IMR-90 (cell line): Measurements from ENCODE around the gene EMILIN2. TPM values are rescaled to one million over a fixed set of nuclear protein-coding genes. Genes with fewer than 3 reads are reported as not detected.

Experiments
- ATAC-seq: fragments of 200-7000 bp; cut with Tn5 transposase; 2 replicates; pipeline ENCODE4 v1.9.1; 2020; ENCODE audit warnings: low read depth, mild to moderate bottlenecking, moderate library complexity
- BruUV-seq: library from RNA; stranded (reverse); fragments of 400-500 nt; replicated peaks from 2 replicates; lab custom pipeline; 2021; lab: Mats Ljungman, UMichigan
- CTCF ChIA-PET: fragments of 300-600 bp; formaldehyde crosslinking; extraction: SDS; loops from one replicate; lab custom pipeline; 2021; ENCODE audit warnings: antibody characterized with exemption; lab: Yijun Ruan, JAX
- POLR2A ChIA-PET: fragments of 300-600 bp; sonication (Branson Sonifier 250); formaldehyde crosslinking; loops from one replicate; lab custom pipeline; 2022; ENCODE audit warnings: antibody characterized with exemption; ENCODE audit not compliant: unreplicated experiment; lab: Charles Lee
- DNase-seq: peaks from one replicate; pipeline ENCODE4 v3.0.0; 2013
- H2AFZ ChIP-seq: replicated peaks from 2 replicates; pipeline ENCODE3; 2013; ENCODE audit warnings: low read length, mild to moderate bottlenecking; ENCODE audit not compliant: poor library complexity
- H2AK5ac ChIP-seq: 2 replicates; pipeline ENCODE4 v1.6.1; 2013; ENCODE audit warnings: low read depth, low read length, inconsistent platforms
- H2AK9ac ChIP-seq: replicated peaks from 2 replicates; pipeline ENCODE3; 2013; ENCODE audit warnings: mild to moderate bottlenecking, low read depth, low read length, moderate library complexity; ENCODE audit not compliant: poor library complexity
- H2BK120ac ChIP-seq: 2 replicates; pipeline ENCODE4 v1.6.1; 2013; ENCODE audit warnings: low read depth, low read length, inconsistent platforms
- H2BK15ac ChIP-seq: 3 replicates; pipeline ENCODE4 v1.6.1; 2013; ENCODE audit warnings: low read depth, low read length, inconsistent platforms
- H2BK20ac ChIP-seq: 2 replicates; pipeline ENCODE4 v1.6.1; 2013; ENCODE audit warnings: low read depth, mild to moderate bottlenecking, inconsistent platforms, low read length, moderate library complexity
- H2BK5ac ChIP-seq: 2 replicates; pipeline ENCODE4 v1.6.1; 2013; ENCODE audit warnings: mild to moderate bottlenecking, low read depth, low read length, inconsistent platforms; ENCODE audit not compliant: poor library complexity, severe bottlenecking
- H3K14ac ChIP-seq: replicated peaks from 2 replicates; pipeline ENCODE4 v1.6.1; 2013; ENCODE audit warnings: low read depth, low read length, inconsistent platforms
- H3K18ac ChIP-seq: 2 replicates; pipeline ENCODE4 v1.6.1; 2013; ENCODE audit warnings: low read depth, low read length, control low read depth
- H3K23ac ChIP-seq: 2 replicates; pipeline ENCODE4 v1.6.1; 2013; ENCODE audit warnings: low read depth, low read length, inconsistent platforms
- H3K27ac ChIP-seq: 2 replicates; pipeline ENCODE4 v1.5.1; 2013; ENCODE audit warnings: mild to moderate bottlenecking, control low read depth, low read length; ENCODE audit not compliant: insufficient read depth
- H3K27me3 ChIP-seq: 2 replicates; pipeline ENCODE4 v1.6.1; 2013; ENCODE audit warnings: low read length; ENCODE audit not compliant: control insufficient read depth, insufficient read depth
- H3K36me3 ChIP-seq: 2 replicates; pipeline ENCODE4 v1.6.1; 2013; ENCODE audit warnings: low read length, mixed read lengths; ENCODE audit not compliant: control insufficient read depth, insufficient read depth
- H3K4ac ChIP-seq: 2 replicates; pipeline ENCODE4 v1.6.1; 2013; ENCODE audit warnings: low read depth, low read length, inconsistent platforms
- H3K4me1 ChIP-seq: 2 replicates; pipeline ENCODE4 v1.6.1; 2013; ENCODE audit warnings: low read length, mixed read lengths; ENCODE audit not compliant: control insufficient read depth, insufficient read depth
- H3K4me2 ChIP-seq: 2 replicates; pipeline ENCODE4 v1.6.1; 2013; ENCODE audit warnings: low read depth, mild to moderate bottlenecking, control low read depth, low read length, moderate library complexity
- H3K4me3 ChIP-seq: 2 replicates; pipeline ENCODE4 v1.5.1; 2013; ENCODE audit warnings: low read depth, mild to moderate bottlenecking, control low read depth, low read length, moderate library complexity; ENCODE audit not compliant: insufficient read depth
- H3K56ac ChIP-seq: 2 replicates; pipeline ENCODE4 v1.6.1; 2013; ENCODE audit warnings: low read length, inconsistent platforms; ENCODE audit not compliant: insufficient read depth; ENCODE audit errors: extremely low read depth
- H3K79me1 ChIP-seq, 2 experiments: 2 replicates each; pipeline ENCODE4 v1.6.1; 2013; ENCODE audit warnings: low read length in 2 of 2, inconsistent platforms in 1 of 2, low read depth in 1 of 2
- H3K9ac ChIP-seq: 2 replicates; pipeline ENCODE4 v1.6.1; 2013; ENCODE audit warnings: low read depth, low read length, control low read depth
- H3K9me1 ChIP-seq: 2 replicates; pipeline ENCODE4 v1.6.1; 2013; ENCODE audit warnings: low read length, inconsistent platforms; ENCODE audit not compliant: insufficient read depth
- H3K9me3 ChIP-seq: 2 replicates; pipeline ENCODE4 v1.6.1; 2013; ENCODE audit warnings: low read length; ENCODE audit not compliant: control insufficient read depth, insufficient read depth
- H4K20me1 ChIP-seq: 2 replicates; pipeline ENCODE4 v1.6.1; 2013; ENCODE audit warnings: low read length, inconsistent platforms; ENCODE audit not compliant: insufficient read depth
- H4K5ac ChIP-seq: 2 replicates; pipeline ENCODE4 v1.6.1; 2013; ENCODE audit warnings: mild to moderate bottlenecking, low read depth, low read length, control low read depth
- H4K8ac ChIP-seq, 2 experiments: 2 replicates each; pipeline ENCODE4 v1.6.1; 2013; ENCODE audit warnings: low read depth in 2 of 2, low read length in 2 of 2, control low read depth in 1 of 2, inconsistent platforms in 1 of 2
- H4K91ac ChIP-seq: 2 replicates; pipeline ENCODE4 v1.6.1; 2013; ENCODE audit warnings: low read depth, low read length, inconsistent platforms; ENCODE audit not compliant: insufficient read depth
- BHLHE40 ChIP-seq: fragments of 150-350 bp; IDR thresholded peaks from 2 replicates; pipeline ENCODE4 v1.6.1; 2016; ENCODE audit warnings: mild to moderate bottlenecking, low read depth, low read length
- CEBPB ChIP-seq: IDR thresholded peaks from 2 replicates; pipeline ENCODE4 v1.6.1; 2012; ENCODE audit warnings: low read depth, low read length, improper control_type of control experiment
- CHD1 ChIP-seq: IDR thresholded peaks from 2 replicates; pipeline ENCODE4 v1.6.1; 2012; ENCODE audit warnings: low read depth, low read length, improper control_type of control experiment
- ELK1 ChIP-seq: fragments of 150-350 bp; IDR thresholded peaks from 2 replicates; pipeline ENCODE4 v1.6.1; 2016; ENCODE audit warnings: low read depth, mild to moderate bottlenecking, low read length, moderate library complexity, borderline replicate concordance
- FOS ChIP-seq: fragments of 150-350 bp; IDR thresholded peaks from 2 replicates; pipeline ENCODE4 v1.6.1; 2016; ENCODE audit warnings: low read depth, low read length
- MAFK ChIP-seq: IDR thresholded peaks from 2 replicates; pipeline ENCODE4 v1.6.1; 2012; ENCODE audit warnings: low read depth, low read length, improper control_type of control experiment
- MAZ ChIP-seq: IDR thresholded peaks from 2 replicates; pipeline ENCODE4 v1.6.1; 2012; ENCODE audit warnings: low read depth, mild to moderate bottlenecking, low read length, improper control_type of control experiment, moderate library complexity, borderline replicate concordance
- MXI1 ChIP-seq: IDR thresholded peaks from 2 replicates; pipeline ENCODE4 v1.6.1; 2012; ENCODE audit warnings: low read depth, mild to moderate bottlenecking, low read length, moderate library complexity, borderline replicate concordance
- NFE2L2 ChIP-seq: fragments of 150-350 bp; IDR thresholded peaks from 2 replicates; pipeline ENCODE4 v1.6.1; 2016; ENCODE audit warnings: low read depth, mild to moderate bottlenecking, low read length
- POLR2A ChIP-seq: IDR thresholded peaks from 2 replicates; pipeline ENCODE4 v1.6.1; 2012; ENCODE audit warnings: mild to moderate bottlenecking, low read depth, low read length
- RAD21 ChIP-seq: IDR thresholded peaks from 2 replicates; pipeline ENCODE4 v1.6.1; 2012; ENCODE audit warnings: low read length, improper control_type of control experiment
- RCOR1 ChIP-seq: IDR thresholded peaks from 2 replicates; pipeline ENCODE4 v1.6.1; 2012; ENCODE audit warnings: mild to moderate bottlenecking, low read length, improper control_type of control experiment; ENCODE audit not compliant: insufficient replicate concordance
- RFX5 ChIP-seq: IDR thresholded peaks from 2 replicates; pipeline ENCODE4 v1.8.0; 2012; ENCODE audit warnings: low read depth, mild to moderate bottlenecking, low read length, moderate library complexity
- SMC3 ChIP-seq: fragments of 150-350 bp; IDR thresholded peaks from 2 replicates; pipeline ENCODE4 v1.6.1; 2016; ENCODE audit warnings: low read depth, mild to moderate bottlenecking, antibody characterized with exemption, low read length, moderate library complexity
- USF2 ChIP-seq: fragments of 150-350 bp; IDR thresholded peaks from 2 replicates; pipeline ENCODE4 v1.6.1; 2017; ENCODE audit warnings: mild to moderate bottlenecking, antibody characterized with exemption, low read length, low read depth
- WGBS, 2 experiments: methylation state at CpG; one replicate each; pipeline versions ENCODE4 v1.1.5 to v1.1.7; 2013; ENCODE audit warnings: missing lambda C conversion rate in 2 of 2; ENCODE audit not compliant: insufficient read length in 1 of 2; ENCODE audit errors: extremely low coverage in 2 of 2; 5-methylcytosine and 5-hydroxymethylcytosine counted together
- dilution Hi-C: fragments of 300-500 bp; cut with HindIII; formaldehyde crosslinking; loops from one replicate; pipeline ENCODE4 v1.14.3; 2018; ENCODE audit warnings: low sequenced_read_pairs; ENCODE audit not compliant: unreplicated experiment
- in situ Hi-C: fragments of 300-500 bp; cut with MboI; formaldehyde crosslinking; loops from 3 replicates; pipeline ENCODE4 v1.14.3; 2019; ENCODE audit warnings: low sequenced_read_pairs, inconsistent platforms, mixed read lengths
- intact Hi-C: fragments of 100-400 bp; cut with micrococcal nuclease; formaldehyde crosslinking; loops from 2 replicates; pipeline ENCODE4 v1.10.0; 2022
- polyA plus RNA-seq, 3 experiments: library from polyadenylated mRNA; depleted of rRNA; stranded (reverse); fragments of >200 nt; gene quantifications; 2 replicates each; pipeline ENCODE4 v1.2.3, GENCODE V29; 2012; ENCODE audit warnings: low replicate concordance in 1 of 3
- total RNA-seq: library from RNA; depleted of rRNA; stranded (reverse); fragments of >200 nt; gene quantifications from 2 replicates; pipeline ENCODE4 v1.2.3, GENCODE V29; 2012
- TF ChIP-seq, protein P1 (sequence below): conservative IDR thresholded peaks from 2 replicates; pipeline ENCODE4 v1.5.1; 2012; ENCODE audit warnings: mild to moderate bottlenecking, low read depth, low read length, improper control_type of control experiment

EMILIN2 gene
- total and polyA plus RNA-seq, 2 of the 4 experiments (the other 2 are of a cell fraction), result under 0.01 to 0.14 TPM

DNA sequence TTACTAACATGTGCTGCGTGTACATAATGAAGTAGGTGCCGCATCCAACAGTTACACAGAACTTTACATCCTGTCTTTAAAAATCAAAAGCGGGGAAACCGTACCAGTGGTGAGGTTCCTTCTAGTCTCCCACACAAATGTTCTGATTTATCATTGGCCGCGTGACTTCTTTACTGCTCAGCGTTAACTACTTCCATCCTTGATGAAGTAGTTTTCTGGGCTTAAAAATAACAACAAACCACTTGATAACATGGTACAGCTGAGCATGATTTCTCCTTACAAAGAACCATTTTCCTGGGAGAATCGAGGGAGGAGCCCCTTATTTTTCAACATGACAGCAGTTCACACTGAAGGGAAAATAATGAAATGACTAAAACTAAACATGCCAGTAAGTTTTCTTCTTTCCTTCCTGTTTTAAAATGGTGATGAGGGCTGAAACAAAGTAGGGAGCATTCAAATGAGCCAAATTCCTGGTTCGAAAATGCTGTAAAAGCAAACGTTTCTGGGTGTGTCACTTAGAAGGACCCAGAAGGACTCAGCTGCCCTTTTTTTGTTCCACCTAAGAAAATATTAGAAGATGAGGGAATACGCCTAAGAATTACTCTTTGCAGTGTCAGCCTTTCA lies 9.9 kb downstream of the EMILIN2 start:
- Histone ChIP-seq H2BK120ac (no peak overlapping the region), H3K9me1 (0 out of 2 replicates have a peak, but pooled peaks cover 5% of the 10 kb centered on the region), H3K9ac (no peak overlapping the region), H3K79me1 (no peaks in the 10 kb centered on the region), H3K9me3 (no peaks in the 10 kb centered on the region), H4K20me1 (no peaks in the 10 kb centered on the region), H2AK9ac (no peak overlapping the region), H3K4me2 (no peak overlapping the region), H3K23ac (no peak overlapping the region), H2BK5ac (no peak overlapping the region), H3K18ac (no peak overlapping the region), H4K8ac (no peak overlapping the region), H3K4me1 (no peaks in the 10 kb centered on the region; the same call in 1 of the 2 replicates), H2AK5ac (no peak overlapping the region), H2BK15ac (no peak overlapping the region), H3K56ac (no peak overlapping the region), H3K4me3 (no peak overlapping the region), H3K27me3 (peaks cover 6% of the 10 kb centered on the region), H2AFZ (no peak overlapping the region), H3K27ac (no peak overlapping the region), H4K91ac (no peak overlapping the region), H3K14ac (no peak overlapping the region), H3K36me3 (no peaks in the 10 kb centered on the region), H2BK20ac (no peak overlapping the region), H4K5ac (no peak overlapping the region), H3K4ac (no peak overlapping the region)
- no peak for ATAC-seq
- 40% methylated on average over 2 of the region's 11 CpGs; no CpG with 5 or more reads in 1 of the 2 experiments for WGBS, 2 experiments
- no peak for DNase-seq
- in situ Hi-C loops (no loop called here), dilution Hi-C loops (no loop called here), intact Hi-C loops (no loop called here)
- TF ChIP-seq USF2 (no peak), MXI1 (no peak), CEBPB (no peak), RAD21 (no peak), MAZ (no peak), SMC3 (no peak), ELK1 (no peak), RCOR1 (no peak), FOS (no peak), POLR2A (no peak), BHLHE40 (no peak), MAFK (no peak), CHD1 (no peak), RFX5 (no peak), NFE2L2 (no peak)
- TF ChIP-seq, protein P1, sequence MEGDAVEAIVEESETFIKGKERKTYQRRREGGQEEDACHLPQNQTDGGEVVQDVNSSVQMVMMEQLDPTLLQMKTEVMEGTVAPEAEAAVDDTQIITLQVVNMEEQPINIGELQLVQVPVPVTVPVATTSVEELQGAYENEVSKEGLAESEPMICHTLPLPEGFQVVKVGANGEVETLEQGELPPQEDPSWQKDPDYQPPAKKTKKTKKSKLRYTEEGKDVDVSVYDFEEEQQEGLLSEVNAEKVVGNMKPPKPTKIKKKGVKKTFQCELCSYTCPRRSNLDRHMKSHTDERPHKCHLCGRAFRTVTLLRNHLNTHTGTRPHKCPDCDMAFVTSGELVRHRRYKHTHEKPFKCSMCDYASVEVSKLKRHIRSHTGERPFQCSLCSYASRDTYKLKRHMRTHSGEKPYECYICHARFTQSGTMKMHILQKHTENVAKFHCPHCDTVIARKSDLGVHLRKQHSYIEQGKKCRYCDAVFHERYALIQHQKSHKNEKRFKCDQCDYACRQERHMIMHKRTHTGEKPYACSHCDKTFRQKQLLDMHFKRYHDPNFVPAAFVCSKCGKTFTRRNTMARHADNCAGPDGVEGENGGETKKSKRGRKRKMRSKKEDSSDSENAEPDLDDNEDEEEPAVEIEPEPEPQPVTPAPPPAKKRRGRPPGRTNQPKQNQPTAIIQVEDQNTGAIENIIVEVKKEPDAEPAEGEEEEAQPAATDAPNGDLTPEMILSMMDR, result no peak
- BruUV-seq, result no TSS peak
- ChIA-PET POLR2A (no interaction called here), CTCF (no interaction called here)
